ENCODE data around the gene SOX4.

The SOX4 gene

DNA sequence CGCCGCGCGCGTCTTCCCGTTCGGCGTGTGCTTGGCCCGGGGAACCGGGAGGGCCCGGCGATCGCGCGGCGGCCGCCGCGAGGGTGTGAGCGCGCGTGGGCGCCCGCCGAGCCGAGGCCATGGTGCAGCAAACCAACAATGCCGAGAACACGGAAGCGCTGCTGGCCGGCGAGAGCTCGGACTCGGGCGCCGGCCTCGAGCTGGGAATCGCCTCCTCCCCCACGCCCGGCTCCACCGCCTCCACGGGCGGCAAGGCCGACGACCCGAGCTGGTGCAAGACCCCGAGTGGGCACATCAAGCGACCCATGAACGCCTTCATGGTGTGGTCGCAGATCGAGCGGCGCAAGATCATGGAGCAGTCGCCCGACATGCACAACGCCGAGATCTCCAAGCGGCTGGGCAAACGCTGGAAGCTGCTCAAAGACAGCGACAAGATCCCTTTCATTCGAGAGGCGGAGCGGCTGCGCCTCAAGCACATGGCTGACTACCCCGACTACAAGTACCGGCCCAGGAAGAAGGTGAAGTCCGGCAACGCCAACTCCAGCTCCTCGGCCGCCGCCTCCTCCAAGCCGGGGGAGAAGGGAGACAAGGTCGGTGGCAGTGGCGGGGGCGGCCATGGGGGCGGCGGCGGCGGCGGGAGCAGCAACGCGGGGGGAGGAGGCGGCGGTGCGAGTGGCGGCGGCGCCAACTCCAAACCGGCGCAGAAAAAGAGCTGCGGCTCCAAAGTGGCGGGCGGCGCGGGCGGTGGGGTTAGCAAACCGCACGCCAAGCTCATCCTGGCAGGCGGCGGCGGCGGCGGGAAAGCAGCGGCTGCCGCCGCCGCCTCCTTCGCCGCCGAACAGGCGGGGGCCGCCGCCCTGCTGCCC lies 1.1 kb downstream of the SOX4 start:
- peak; percentile 20 for DNase-seq

GRCh38 chr6:21595285-21596144 lies 2.0 kb downstream of the SOX4 start:
- no peak for DNase-seq

DNA sequence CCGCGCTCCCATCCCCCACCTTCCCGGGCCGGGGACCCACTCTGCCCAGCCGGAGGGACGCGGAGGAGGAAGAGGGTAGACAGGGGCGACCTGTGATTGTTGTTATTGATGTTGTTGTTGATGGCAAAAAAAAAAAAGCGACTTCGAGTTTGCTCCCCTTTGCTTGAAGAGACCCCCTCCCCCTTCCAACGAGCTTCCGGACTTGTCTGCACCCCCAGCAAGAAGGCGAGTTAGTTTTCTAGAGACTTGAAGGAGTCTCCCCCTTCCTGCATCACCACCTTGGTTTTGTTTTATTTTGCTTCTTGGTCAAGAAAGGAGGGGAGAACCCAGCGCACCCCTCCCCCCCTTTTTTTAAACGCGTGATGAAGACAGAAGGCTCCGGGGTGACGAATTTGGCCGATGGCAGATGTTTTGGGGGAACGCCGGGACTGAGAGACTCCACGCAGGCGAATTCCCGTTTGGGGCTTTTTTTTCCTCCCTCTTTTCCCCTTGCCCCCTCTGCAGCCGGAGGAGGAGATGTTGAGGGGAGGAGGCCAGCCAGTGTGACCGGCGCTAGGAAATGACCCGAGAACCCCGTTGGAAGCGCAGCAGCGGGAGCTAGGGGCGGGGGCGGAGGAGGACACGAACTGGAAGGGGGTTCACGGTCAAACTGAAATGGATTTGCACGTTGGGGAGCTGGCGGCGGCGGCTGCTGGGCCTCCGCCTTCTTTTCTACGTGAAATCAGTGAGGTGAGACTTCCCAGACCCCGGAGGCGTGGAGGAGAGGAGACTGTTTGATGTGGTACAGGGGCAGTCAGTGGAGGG lies 2.8 kb downstream of the SOX4 start:
- DNase-seq, result no peak

DNA sequence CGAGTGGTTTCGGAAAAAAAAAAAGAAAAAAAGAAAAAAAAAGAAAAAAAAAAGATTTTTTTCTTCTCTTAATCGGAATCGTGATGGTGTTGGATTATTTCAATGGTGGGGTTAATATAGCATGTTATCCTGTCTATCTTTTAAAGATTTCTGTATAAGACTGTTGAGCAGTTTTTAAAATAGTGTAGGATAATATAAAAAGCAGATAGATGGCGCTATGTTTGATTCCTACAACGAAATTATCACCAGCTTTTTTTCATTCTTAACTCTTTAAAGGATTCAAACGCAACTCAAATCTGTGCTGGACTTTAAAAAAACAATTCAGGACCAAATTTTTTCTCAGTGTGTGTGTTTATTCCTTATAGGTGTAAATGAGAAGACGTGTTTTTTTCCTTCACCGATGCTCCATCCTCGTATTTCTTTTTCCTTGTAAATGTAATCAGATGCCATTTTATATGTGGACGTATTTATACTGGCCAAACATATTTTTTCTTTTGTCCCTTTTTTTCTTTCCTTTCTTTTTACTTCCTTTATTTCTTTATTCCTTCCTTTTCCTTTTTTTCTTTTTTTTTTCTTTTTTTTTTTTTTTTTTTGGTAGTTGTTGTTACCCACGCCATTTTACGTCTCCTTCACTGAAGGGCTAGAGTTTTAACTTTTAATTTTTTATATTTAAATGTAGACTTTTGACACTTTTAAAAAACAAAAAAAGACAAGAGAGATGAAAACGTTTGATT lies 3.6 kb downstream of the SOX4 start:
- no peak for DNase-seq

GRCh38 chr6:21597801-21598673 lies 4.5 kb downstream of the SOX4 start:
- no peak for DNase-seq

DNA sequence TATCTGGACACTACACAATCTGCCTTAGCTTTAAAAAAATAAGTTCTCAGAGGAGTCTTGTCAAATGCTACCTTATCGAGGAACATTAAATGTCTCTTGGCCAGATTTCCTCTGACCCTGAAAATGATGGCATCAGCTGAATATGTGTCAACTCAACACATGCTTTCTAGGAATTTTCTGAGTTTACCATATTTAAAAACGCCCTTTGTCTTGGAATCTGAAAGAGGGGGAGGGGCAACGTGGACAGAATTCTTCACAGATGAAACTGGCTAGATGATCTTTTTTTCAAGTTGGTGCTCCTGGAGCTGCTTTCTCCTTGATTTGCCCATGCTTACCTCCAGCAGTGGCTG lies 5.1 kb downstream of the SOX4 start:
- DNase-seq, result no peak

DNA sequence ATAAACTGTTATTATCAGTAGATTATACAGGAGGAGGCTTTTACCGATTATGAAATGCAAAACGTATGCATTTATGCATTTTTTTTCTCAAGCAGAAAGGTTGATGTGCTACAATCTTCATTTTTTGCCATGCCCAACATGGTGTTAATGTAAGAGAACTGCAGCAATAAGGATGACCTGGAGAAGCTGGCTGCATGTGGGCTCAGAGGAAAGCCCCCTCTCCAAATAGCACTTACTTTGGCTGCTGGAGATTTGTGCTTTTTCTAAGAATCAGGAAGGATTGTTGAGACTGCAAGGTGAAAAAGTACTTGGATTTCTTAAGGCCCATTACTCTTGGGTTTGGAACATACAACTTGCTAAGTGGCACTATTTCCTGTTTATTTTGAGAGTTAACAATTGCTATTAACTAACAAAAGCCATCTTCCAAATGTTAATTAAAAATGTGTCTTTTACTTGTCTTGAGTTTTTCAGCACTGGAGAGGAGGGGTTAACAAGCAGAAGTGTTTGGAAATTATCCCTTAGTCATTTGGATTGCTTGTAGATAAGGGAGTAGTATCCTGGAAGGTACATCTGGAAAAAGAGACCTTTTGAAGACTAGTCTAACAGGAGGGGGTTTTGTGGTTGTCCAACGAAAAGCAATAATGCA lies 5.6 kb downstream of the SOX4 start:
- DNase-seq, result no peak

GRCh38 chr6:21601339-21601923 lies 7.9 kb downstream of the SOX4 start:
- DNase-seq, result no peak

DNA sequence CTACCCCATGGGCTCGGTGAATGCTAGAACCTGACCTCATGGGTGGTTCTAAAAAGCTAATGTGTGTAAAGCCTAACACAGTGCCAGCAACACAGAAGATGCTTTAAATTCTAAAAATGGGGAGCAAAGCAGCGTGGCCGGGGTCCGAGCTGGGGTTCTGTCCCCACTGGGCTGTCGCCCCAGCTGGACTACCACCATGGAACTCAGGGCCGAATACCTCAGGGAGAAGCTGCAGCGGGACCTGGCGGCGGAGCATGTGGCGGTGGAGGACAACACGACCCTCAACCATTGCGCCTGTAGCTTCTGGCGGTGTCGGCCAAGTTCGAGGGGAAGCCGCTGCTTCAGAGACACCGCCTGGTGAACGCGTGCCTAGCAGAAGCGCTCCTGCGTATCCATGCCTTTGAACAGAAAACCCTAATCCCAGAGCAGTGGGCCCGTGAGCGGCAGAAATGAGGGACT lies 8.4 kb downstream of the SOX4 start:
- DNase-seq, result no peak

DNA sequence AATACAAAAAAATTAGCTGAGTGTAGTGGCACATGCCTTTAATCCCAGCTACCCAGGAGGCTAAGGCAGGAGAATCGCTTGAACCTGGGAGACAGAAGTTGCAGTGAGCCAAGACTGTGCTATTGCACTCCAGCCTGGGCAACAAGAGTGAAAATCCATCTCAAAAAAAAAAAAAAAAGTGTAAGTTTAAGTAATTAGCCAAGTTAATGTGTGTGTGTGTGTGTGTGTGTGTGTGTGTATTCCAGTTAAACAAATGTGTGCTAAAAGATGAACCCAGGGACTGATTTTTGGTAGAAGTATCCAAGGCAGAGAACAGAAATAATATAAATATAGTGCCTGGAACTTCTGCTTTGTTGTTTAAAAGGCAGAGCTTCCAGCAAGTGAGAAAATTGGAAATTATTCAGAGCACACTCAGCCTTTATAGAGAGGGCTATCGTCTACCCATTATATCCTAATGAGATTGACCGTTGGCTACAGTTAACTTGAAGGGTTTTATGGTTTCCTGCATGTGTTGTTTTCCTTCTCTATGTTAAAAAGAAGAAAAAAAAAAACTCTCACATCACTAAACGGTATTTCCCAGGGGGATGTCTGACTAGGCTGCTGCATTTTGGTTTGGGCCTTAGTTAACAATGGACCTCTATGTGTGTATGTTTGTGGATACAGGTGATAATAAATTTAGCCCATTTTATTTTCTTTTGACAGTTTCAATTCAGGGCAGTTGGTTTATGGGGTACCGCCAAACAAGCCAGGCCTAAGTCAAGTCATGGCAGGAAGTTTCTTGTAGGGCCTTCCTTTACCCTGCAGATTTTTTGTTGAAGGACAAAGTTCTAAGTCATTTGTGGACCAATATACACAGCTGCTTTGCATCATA lies 9.8 kb downstream of the SOX4 start:
- no peak for DNase-seq

GRCh38 chr6:21604081-21604480 lies 10.5 kb downstream of the SOX4 start:
- no peak for DNase-seq

DNA sequence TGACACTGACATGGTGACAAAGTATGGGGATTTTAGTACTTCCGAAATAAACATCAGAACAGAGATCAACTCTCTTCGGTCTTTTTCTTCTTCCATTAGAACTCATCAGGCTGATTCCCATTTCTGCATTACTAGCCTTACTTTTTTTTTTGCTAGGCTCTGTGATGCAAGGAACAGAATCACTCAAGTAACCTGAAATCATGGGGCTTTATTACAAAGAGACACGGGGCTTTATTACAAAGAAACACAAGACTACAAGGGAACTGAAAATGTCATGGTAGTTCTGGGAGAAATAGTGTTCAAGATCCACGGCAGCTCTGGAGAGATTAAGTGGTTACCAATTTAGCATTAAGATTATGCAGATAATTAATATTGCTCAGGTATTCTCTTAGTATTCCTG lies 11.6 kb downstream of the SOX4 start:
- DNase-seq, result no peak

DNA sequence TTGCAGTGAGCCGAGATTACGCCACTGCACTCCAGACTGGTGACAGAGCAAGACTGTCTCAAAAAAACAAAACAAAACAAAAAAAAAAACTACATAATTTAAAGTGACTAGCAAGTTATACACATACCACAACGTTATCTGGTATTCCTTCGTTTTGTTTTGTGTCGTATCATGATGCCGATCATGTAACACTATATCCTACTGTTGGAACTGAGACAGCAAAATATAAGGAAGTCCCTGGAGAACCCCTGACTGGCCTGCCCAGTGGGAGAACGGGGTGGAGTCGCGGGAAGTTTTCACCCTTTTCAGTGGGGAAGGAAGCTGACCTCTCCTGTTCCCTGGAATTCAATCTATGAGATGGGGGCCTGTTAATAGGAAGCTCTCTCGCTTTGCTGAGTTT lies 15.1 kb downstream of the SOX4 start:
- no peak for DNase-seq

DNA sequence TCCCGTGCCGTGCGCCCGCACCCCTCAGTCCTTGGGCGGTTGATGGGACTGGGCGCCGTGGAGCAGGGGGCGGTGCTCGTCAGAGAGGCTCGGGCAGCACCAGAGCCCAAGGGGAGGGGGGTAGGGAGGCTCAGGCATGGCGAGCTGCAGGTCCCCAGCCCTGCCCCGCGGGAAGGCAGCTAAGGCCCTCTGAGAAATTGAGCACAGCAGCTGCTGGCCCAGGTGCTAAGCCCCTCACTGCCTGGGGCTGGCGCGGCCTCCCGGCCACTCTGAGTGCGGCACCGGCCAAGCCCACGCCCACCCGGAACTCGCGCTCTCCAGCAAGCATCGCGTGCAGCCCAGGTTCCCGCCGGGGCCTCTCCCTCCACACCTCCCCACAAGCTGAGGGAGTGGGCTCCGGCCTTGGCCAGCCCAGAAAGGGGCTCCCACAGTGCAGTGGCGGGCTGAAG lies 16.4 kb downstream of the SOX4 start:
- no peak for DNase-seq

GRCh38 chr6:21610341-21610740 lies 16.8 kb downstream of the SOX4 start:
- no peak for DNase-seq

DNA sequence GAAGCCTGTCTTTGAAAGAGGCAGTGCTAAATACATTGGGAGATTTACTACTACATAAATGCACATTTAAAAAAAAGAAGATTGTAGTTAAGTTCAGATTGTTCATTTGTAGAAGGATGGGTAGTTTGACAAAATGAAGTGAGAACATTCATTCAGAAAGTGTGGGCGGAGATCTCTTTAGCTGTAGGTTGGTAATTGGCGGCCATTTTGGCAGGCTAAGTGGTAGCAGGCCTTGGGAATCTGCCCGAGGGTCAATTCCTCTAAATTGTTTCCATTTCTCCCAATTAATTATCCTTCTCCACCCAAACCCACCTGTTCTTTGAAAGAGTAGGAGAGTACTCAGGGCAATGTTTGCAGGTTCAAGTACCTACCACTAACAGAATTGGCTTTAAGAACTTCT lies 17.9 kb downstream of the SOX4 start:
- DNase-seq, result no peak

- DNase-seq, result no peak
Observed at GRCh38 chr6:21612067-21612745, 18.7 kb downstream of the SOX4 start.

DNA sequence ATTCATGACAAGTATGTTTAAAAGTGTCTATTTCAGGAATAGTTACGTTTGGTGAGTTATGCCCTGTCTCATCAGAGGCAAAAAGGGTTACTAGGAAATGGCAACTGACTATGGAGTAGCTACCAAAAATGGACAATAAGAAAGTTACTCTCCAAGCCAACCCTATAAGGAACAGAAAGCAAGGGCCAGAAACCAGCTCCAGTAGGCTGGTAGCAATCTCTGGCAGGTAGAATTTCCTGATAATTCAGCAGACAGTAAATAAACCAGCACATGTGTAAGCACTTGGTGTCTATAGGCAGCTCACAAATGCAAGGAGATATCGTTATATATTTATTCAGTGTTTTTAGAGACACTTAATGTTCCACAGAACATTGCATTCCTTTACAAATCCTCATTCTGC lies 20.3 kb downstream of the SOX4 start:
- no peak for DNase-seq

DNA sequence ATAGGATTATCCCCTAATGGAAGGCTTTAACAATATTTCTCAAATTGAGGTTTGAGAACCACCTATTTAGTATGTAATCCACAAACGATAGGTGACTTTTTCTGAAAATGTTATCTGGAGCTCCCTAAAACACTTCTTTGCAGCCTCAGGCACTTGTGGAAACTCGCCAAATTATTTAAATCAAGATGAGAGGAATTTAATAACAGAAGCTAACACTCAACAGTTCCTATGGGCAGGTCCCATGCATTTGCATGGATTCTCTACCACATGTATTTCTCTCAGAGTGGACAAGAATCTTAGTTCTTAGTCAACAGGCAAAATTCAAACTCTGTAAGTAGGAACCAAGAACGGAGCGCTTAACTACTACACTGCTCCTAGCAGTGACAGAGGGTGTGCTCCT lies 20.7 kb downstream of the SOX4 start:
- DNase-seq, result no peak

Measured in activated T-cell treated with anti-CD3 and anti-CD28 coated beads for 4 hours (primary cell).